ENCODE measurements around the gene COL6A2.

DNA sequence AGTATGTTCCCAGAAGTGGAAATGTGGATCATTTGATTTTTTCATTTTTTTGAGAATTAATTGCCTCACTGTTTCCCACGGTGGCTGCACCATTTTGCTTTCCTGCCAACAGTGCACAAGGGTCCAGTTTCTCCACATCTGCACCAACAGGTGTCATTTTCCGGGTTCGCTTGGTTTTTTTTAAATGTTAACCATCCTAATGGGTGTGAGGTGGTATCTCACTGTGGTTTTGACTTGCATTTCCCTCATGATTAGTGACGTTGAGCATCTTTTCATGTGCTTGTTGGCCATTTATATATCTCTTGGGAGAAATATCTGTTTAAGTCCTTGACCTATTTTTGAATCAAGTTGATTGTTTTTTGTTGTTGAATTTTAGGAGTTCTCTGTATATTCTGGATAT is 3.0 kb downstream of the COL6A2 start:
- TF ChIP-seq RAD21 (conservative IDR thresholded peaks at IDR 0.05 in 1 of 2, IDR thresholded peaks at IDR 0.05 in 1 of 2) (no peak), SMC3 (IDR thresholded peaks at IDR 0.05) (no peak), GATA3 (IDR thresholded peaks at IDR 0.05; ENCODE audit: borderline replicate concordance) (no peak), JUNB (IDR thresholded peaks at IDR 0.05) (no peak), ESRRA (IDR thresholded peaks at IDR 0.05; ENCODE audit: borderline replicate concordance, low read length) (no peak), POLR2A (IDR thresholded peaks at IDR 0.05; ENCODE audit: low read length) (no peak), MAZ (IDR thresholded peaks at IDR 0.05; ENCODE audit: borderline replicate concordance, low read depth, low read length) (no peak), MAFK (IDR thresholded peaks at IDR 0.05; ENCODE audit: partially characterized antibody) (no peak)
- TF ChIP-seq, protein P1, sequence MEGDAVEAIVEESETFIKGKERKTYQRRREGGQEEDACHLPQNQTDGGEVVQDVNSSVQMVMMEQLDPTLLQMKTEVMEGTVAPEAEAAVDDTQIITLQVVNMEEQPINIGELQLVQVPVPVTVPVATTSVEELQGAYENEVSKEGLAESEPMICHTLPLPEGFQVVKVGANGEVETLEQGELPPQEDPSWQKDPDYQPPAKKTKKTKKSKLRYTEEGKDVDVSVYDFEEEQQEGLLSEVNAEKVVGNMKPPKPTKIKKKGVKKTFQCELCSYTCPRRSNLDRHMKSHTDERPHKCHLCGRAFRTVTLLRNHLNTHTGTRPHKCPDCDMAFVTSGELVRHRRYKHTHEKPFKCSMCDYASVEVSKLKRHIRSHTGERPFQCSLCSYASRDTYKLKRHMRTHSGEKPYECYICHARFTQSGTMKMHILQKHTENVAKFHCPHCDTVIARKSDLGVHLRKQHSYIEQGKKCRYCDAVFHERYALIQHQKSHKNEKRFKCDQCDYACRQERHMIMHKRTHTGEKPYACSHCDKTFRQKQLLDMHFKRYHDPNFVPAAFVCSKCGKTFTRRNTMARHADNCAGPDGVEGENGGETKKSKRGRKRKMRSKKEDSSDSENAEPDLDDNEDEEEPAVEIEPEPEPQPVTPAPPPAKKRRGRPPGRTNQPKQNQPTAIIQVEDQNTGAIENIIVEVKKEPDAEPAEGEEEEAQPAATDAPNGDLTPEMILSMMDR (IDR thresholded peaks at IDR 0.05), result no peak
- TF ChIP-seq, protein P2, sequence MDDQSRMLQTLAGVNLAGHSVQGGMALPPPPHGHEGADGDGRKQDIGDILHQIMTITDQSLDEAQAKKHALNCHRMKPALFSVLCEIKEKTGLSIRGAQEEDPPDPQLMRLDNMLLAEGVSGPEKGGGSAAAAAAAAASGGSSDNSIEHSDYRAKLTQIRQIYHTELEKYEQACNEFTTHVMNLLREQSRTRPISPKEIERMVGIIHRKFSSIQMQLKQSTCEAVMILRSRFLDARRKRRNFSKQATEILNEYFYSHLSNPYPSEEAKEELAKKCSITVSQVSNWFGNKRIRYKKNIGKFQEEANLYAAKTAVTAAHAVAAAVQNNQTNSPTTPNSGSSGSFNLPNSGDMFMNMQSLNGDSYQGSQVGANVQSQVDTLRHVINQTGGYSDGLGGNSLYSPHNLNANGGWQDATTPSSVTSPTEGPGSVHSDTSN (IDR thresholded peaks at IDR 0.05), result no peak

Data from A549 (cell line).